SK-N-SH treated with all-trans-retinoic acid at 6 μM for 48 hours (cell line): Measurements from ENCODE around the gene SH3RF2.

Experiments used
- ATAC-seq: fragments of 200-7000 bp; cut with Tn5 transposase; 3 replicates; pipeline ENCODE4 v1.9.1; 2020; ENCODE audit warnings: mild to moderate bottlenecking, moderate library complexity
- ARNTL ChIP-seq: fragments of 450-650 bp; formaldehyde crosslinking; IDR thresholded peaks from 2 replicates; pipeline ENCODE4 v1.5.0; 2020; ENCODE audit warnings: low read depth, mild to moderate bottlenecking, moderate library complexity, borderline replicate concordance
- BACH2 ChIP-seq: fragments of 250-450 bp; sonication (Bioruptor Pico); IDR thresholded peaks from 2 replicates; pipeline ENCODE4 v1.9.0; 2021; ENCODE audit warnings: mild to moderate bottlenecking, borderline replicate concordance
- CREB5 ChIP-seq: fragments of 250-450 bp; sonication (Bioruptor Pico); IDR thresholded peaks from 2 replicates; pipeline ENCODE4 v1.5.1; 2020; ENCODE audit warnings: low read depth, mild to moderate bottlenecking, moderate library complexity
- CSRNP3 ChIP-seq: fragments of 250-450 bp; sonication (Bioruptor Pico); IDR thresholded peaks from 2 replicates; pipeline ENCODE4 v1.5.1; 2021; ENCODE audit warnings: mild to moderate bottlenecking, moderate library complexity
- ESRRG ChIP-seq: fragments of 250-450 bp; sonication (Bioruptor Pico); IDR thresholded peaks from 2 replicates; pipeline ENCODE4 v1.6.1; 2021; ENCODE audit warnings: mild to moderate bottlenecking
- GLIS3 ChIP-seq: fragments of 250-450 bp; sonication (Bioruptor Pico); IDR thresholded peaks from 2 replicates; pipeline ENCODE4 v1.5.0; 2020; ENCODE audit warnings: mild to moderate bottlenecking, moderate library complexity
- ISL1 ChIP-seq: fragments of 250-450 bp; sonication (Bioruptor Pico); IDR thresholded peaks from 2 replicates; pipeline ENCODE4 v2.1.2; 2022; ENCODE audit warnings: mild to moderate bottlenecking, moderate library complexity
- OSR1 ChIP-seq: fragments of 250-450 bp; sonication (Bioruptor Pico); IDR thresholded peaks from 2 replicates; pipeline ENCODE4 v1.8.0; 2022; ENCODE audit warnings: moderate library complexity, mild to moderate bottlenecking, inconsistent platforms
- PATZ1 ChIP-seq: fragments of 250-450 bp; sonication (Bioruptor Pico); IDR thresholded peaks from 2 replicates; pipeline ENCODE4 v1.8.0; 2020; ENCODE audit warnings: mild to moderate bottlenecking, moderate library complexity, borderline replicate concordance
- POU6F1 ChIP-seq: fragments of 250-450 bp; sonication (Bioruptor Pico); IDR thresholded peaks from 2 replicates; pipeline ENCODE4 v1.8.0; 2021; ENCODE audit warnings: low read depth, mild to moderate bottlenecking, moderate library complexity, borderline replicate concordance
- PPARA ChIP-seq: fragments of 250-450 bp; sonication (Bioruptor Pico); IDR thresholded peaks from 2 replicates; pipeline ENCODE4 v1.5.0; 2020; ENCODE audit warnings: mild to moderate bottlenecking, borderline replicate concordance
- RARB ChIP-seq: fragments of 250-450 bp; sonication (Bioruptor Pico); IDR thresholded peaks from 2 replicates; pipeline ENCODE4 v1.8.0; 2021; ENCODE audit warnings: mild to moderate bottlenecking, moderate library complexity
- SNAI2 ChIP-seq: fragments of 250-450 bp; sonication (Bioruptor Pico); IDR thresholded peaks from 2 replicates; pipeline ENCODE4 v1.5.0; 2020; ENCODE audit warnings: mild to moderate bottlenecking, moderate library complexity
- TCF4 ChIP-seq: fragments of 250-450 bp; sonication (Bioruptor Pico); IDR thresholded peaks from 2 replicates; pipeline ENCODE4 v1.8.0; 2021; ENCODE audit warnings: mild to moderate bottlenecking, moderate library complexity, borderline replicate concordance
- TOX ChIP-seq: fragments of 250-450 bp; sonication (Bioruptor Pico); IDR thresholded peaks from 2 replicates; pipeline ENCODE4 v1.8.0; 2021; ENCODE audit warnings: mild to moderate bottlenecking, moderate library complexity, borderline replicate concordance
- TSHZ2 ChIP-seq: fragments of 250-450 bp; sonication (Bioruptor Pico); IDR thresholded peaks from 2 replicates; pipeline ENCODE4 v1.5.0; 2020; ENCODE audit warnings: mild to moderate bottlenecking, moderate library complexity
- ZC3H10 ChIP-seq: fragments of 250-450 bp; sonication (Bioruptor Pico); IDR thresholded peaks from 2 replicates; pipeline ENCODE4 v1.5.1; 2021; ENCODE audit warnings: mild to moderate bottlenecking, moderate library complexity
- ZFP3 ChIP-seq: fragments of 250-450 bp; sonication (Bioruptor Pico); IDR thresholded peaks from 2 replicates; pipeline ENCODE4 v1.5.0; 2020; ENCODE audit warnings: mild to moderate bottlenecking, moderate library complexity
- ZFP30 ChIP-seq: fragments of 450-650 bp; formaldehyde crosslinking; IDR thresholded peaks from 2 replicates; pipeline ENCODE4 v1.5.0; 2022; ENCODE audit warnings: mild to moderate bottlenecking, moderate library complexity
- ZNF565 ChIP-seq: fragments of 450-650 bp; formaldehyde crosslinking; conservative IDR thresholded peaks from 2 replicates; pipeline ENCODE4 v1.5.0; 2020; ENCODE audit warnings: low read depth, mild to moderate bottlenecking, moderate library complexity
- ZNF70 ChIP-seq: fragments of 450-650 bp; formaldehyde crosslinking; IDR thresholded peaks from 2 replicates; pipeline ENCODE4 v1.5.0; 2020; ENCODE audit warnings: mild to moderate bottlenecking, moderate library complexity
- ZNF8 ChIP-seq: fragments of 450-650 bp; formaldehyde crosslinking; IDR thresholded peaks from 2 replicates; pipeline ENCODE4 v1.5.0; 2020; ENCODE audit warnings: mild to moderate bottlenecking, moderate library complexity

Gene SH3RF2

GRCh38 chr5:146049704-146050026, 113.3 kb downstream of the SH3RF2 start:
- TF ChIP-seq PPARA = no peak
- TF ChIP-seq TSHZ2 (CRISPR knock-in tag) = no peak
- TF ChIP-seq BACH2 (CRISPR knock-in tag) = no peak
- TF ChIP-seq CSRNP3 = no peak
- no peak for TF ChIP-seq RARB (CRISPR knock-in tag)
- no peak for TF ChIP-seq ZC3H10 (CRISPR knock-in tag)
- TF ChIP-seq TOX = no peak
- TF ChIP-seq ZNF565 (CRISPR knock-in tag) = no peak
- TF ChIP-seq ZNF70 (CRISPR knock-in tag) = no peak
- TF ChIP-seq GLIS3 = no peak
- TF ChIP-seq ZFP30 (CRISPR knock-in tag) = no peak
- TF ChIP-seq ISL1 = no peak
- TF ChIP-seq TCF4 (CRISPR knock-in tag) = no peak
- TF ChIP-seq ZFP3 = no peak
- TF ChIP-seq OSR1 = no peak
- no peak for TF ChIP-seq ZNF8
- TF ChIP-seq CREB5 (CRISPR knock-in tag) = no peak
- peak; percentile 49 for ATAC-seq

- TF ChIP-seq CSRNP3 (no peak), GLIS3 (no peak), CREB5 (CRISPR knock-in tag) (no peak), OSR1 (no peak), PPARA (no peak), ZNF8 (no peak), ZC3H10 (CRISPR knock-in tag) (no peak), PATZ1 (CRISPR knock-in tag) (no peak), TSHZ2 (CRISPR knock-in tag) (no peak), POU6F1 (no peak), ISL1 (no peak), ARNTL (CRISPR knock-in tag) (no peak), SNAI2 (no peak), TCF4 (CRISPR knock-in tag) (no peak), ZFP3 (no peak), BACH2 (CRISPR knock-in tag) (no peak), ZNF565 (CRISPR knock-in tag) (no peak), ESRRG (no peak)
- no peak for ATAC-seq
Observed at GRCh38 chr5:146050086-146050485, 113.7 kb downstream of the SH3RF2 start.
